ENCODE measurements around the gene PSMB10.

Gene PSMB10

DNA sequence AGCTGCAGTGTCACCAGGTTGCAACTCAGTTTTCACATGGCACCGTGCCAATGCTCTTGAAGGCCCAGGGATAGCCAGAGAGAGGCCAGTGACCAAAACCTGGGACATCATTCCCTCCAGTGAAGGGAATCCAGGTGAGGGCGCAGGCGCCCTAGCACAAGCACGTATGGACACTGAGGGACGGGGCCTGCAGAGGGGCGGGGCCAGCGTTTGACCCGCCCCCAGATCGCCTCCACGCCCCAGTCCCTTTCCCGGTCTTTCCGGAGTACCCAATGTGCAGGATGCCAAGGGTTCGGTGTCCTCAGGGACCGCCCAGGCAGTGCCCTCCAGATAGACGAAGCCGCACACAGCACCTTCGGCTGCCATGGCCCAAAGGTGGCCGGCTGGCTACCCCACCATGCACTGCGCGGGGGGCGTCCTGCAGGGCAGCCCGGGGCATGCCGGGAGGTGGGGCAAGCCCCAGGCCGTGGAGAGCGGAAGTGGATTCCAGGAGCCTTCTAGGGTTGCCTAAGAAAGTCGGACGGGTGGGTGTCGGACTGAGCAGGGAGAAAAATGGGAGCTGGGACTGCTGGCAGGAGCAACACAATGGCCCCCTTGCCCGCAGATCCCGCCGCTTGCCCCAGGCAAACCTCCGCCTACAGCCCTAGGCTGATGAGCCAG lies 27.1 kb upstream of the PSMB10 start:
- H3K79me2 ChIP-seq (ENCODE audit: insufficient read depth, low read depth), result no peaks in the 10 kb centered on the region

DNA sequence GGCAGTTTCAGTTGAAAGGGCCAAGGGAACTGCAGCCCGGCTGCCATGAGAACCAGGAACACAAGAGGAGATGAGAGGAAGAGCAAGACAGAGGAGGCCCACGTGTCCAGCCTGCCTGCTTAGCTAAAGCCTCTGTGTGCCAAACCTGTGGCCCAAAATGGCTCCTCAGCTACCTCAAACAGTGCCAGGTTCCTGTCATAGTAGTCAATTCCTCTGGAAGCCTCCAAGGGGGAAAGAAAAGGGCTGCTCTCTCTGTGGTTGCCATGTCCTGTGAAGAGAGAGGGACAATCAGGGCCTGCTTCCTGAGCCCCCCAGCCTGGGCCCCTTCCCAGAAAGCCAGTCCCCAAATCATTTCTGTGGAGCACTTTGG lies 26.6 kb upstream of the PSMB10 start:
- H3K9ac ChIP-seq, result no peak overlapping the region
- H3K4me2 ChIP-seq, result peak overlapping the region; percentile 31; the same call in 1 of the 2 replicates
- no peaks in the 10 kb centered on the region for H3K79me2 ChIP-seq (ENCODE audit: insufficient read depth, low read depth)
- no peak overlapping the region for H2AFZ ChIP-seq (ENCODE audit: low read depth)
- no peaks in the 10 kb centered on the region for H3K36me3 ChIP-seq (ENCODE audit: insufficient read depth)
- TF ChIP-seq, protein P1, sequence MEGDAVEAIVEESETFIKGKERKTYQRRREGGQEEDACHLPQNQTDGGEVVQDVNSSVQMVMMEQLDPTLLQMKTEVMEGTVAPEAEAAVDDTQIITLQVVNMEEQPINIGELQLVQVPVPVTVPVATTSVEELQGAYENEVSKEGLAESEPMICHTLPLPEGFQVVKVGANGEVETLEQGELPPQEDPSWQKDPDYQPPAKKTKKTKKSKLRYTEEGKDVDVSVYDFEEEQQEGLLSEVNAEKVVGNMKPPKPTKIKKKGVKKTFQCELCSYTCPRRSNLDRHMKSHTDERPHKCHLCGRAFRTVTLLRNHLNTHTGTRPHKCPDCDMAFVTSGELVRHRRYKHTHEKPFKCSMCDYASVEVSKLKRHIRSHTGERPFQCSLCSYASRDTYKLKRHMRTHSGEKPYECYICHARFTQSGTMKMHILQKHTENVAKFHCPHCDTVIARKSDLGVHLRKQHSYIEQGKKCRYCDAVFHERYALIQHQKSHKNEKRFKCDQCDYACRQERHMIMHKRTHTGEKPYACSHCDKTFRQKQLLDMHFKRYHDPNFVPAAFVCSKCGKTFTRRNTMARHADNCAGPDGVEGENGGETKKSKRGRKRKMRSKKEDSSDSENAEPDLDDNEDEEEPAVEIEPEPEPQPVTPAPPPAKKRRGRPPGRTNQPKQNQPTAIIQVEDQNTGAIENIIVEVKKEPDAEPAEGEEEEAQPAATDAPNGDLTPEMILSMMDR (conservative IDR thresholded peaks at IDR 0.05; ENCODE audit: low read depth, low read length), result no peak
- H3K4me1 ChIP-seq (ENCODE audit: low read depth, poor library complexity, severe bottlenecking), result peaks cover 50% of the 10 kb centered on the region
- H3K27me3 ChIP-seq (ENCODE audit: insufficient read depth, low read depth), result no peaks in the 10 kb centered on the region
- peak overlapping the region; percentile 11; the same call in 1 of the 2 replicates for H3K27ac ChIP-seq
- H3K4me3 ChIP-seq (IDR thresholded peaks at IDR 0.05; ENCODE audit: insufficient read depth, low read depth, low read length), result no peak overlapping the region
- no peaks in the 10 kb centered on the region for H4K20me1 ChIP-seq (ENCODE audit: insufficient read depth)

More for the DNA sequence above, 27.1 kb upstream of the PSMB10 start:
- Histone ChIP-seq H3K27me3 (ENCODE audit: insufficient read depth, low read depth) (no peaks in the 10 kb centered on the region), H3K4me3 (IDR thresholded peaks at IDR 0.05; ENCODE audit: insufficient read depth, low read depth, low read length) (no peak overlapping the region), H2AFZ (ENCODE audit: low read depth) (no peak overlapping the region), H3K4me1 (ENCODE audit: low read depth, poor library complexity, severe bottlenecking) (peaks cover 50% of the 10 kb centered on the region), H3K9ac (no peak overlapping the region), H3K27ac (peak overlapping the region; percentile 11; the same call in 1 of the 2 replicates), H4K20me1 (ENCODE audit: insufficient read depth) (no peaks in the 10 kb centered on the region), H3K36me3 (ENCODE audit: insufficient read depth) (no peaks in the 10 kb centered on the region), H3K4me2 (peak overlapping the region; percentile 31; the same call in 1 of the 2 replicates)
- TF ChIP-seq, protein P1 (conservative IDR thresholded peaks at IDR 0.05; ENCODE audit: low read depth, low read length), result no peak

DNA sequence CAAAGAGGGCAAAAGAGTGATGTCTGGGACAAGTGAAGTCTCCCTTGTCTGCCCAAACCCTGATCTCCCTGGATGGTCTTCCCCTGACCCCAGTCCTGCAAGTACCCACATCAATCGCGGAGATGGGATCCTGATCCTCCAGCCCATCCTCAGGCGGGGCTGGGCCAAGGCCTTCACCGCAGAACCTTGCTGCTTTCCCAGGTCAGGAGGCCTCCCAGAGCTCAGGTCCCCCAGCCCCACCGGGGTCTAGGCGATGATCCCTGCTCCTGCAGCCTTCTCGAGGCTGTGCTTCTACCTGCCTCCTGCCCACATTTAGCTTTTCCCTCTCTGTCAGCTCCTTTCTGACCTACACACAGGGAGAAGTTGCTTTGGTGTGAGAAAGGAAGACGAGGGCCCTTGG lies 25.5 kb upstream of the PSMB10 start:
- Histone ChIP-seq H3K9ac (no peak overlapping the region), H3K27ac (no peak overlapping the region), H3K36me3 (ENCODE audit: insufficient read depth) (no peaks in the 10 kb centered on the region), H3K4me2 (no peak overlapping the region), H4K20me1 (ENCODE audit: insufficient read depth) (no peaks in the 10 kb centered on the region), H3K79me2 (ENCODE audit: insufficient read depth, low read depth) (no peaks in the 10 kb centered on the region), H3K4me1 (ENCODE audit: low read depth, poor library complexity, severe bottlenecking) (peaks cover 44% of the 10 kb centered on the region), H2AFZ (ENCODE audit: low read depth) (no peak overlapping the region), H3K4me3 (IDR thresholded peaks at IDR 0.05; ENCODE audit: insufficient read depth, low read depth, low read length) (no peak overlapping the region), H3K27me3 (ENCODE audit: insufficient read depth, low read depth) (no peaks in the 10 kb centered on the region)
- TF ChIP-seq, protein P1 (conservative IDR thresholded peaks at IDR 0.05; ENCODE audit: low read depth, low read length), result no peak

DNA sequence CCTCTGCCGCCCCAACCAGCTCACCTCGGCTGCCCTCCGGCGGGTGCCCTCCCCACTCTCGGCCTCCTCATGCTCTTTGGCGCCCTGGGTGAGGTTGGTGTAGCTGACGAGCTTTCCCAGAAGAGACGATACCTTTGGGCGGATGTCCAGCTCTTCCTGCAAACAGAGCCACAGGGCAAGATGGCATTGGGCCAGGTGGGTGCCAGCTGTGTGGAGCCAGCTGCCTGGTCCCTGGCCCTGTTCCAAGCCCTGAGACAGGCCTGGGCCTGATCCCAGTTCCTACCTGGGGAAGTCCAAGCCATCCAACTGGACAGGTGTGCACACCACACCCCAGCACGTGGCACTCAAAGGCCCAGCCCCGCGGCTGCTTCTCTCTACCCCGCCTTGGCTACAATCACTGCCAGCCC lies 24.9 kb upstream of the PSMB10 start:
- H3K4me2 ChIP-seq, result no peak overlapping the region
- no peaks in the 10 kb centered on the region for H3K79me2 ChIP-seq (ENCODE audit: insufficient read depth, low read depth)
- no peaks in the 10 kb centered on the region for H3K27me3 ChIP-seq (ENCODE audit: insufficient read depth, low read depth)
- peaks cover 42% of the 10 kb centered on the region for H3K4me1 ChIP-seq (ENCODE audit: low read depth, poor library complexity, severe bottlenecking)
- no peak overlapping the region for H3K9ac ChIP-seq
- no peaks in the 10 kb centered on the region for H3K36me3 ChIP-seq (ENCODE audit: insufficient read depth)
- no peaks in the 10 kb centered on the region for H4K20me1 ChIP-seq (ENCODE audit: insufficient read depth)
- H2AFZ ChIP-seq (ENCODE audit: low read depth), result no peak overlapping the region
- TF ChIP-seq, protein P1 (conservative IDR thresholded peaks at IDR 0.05; ENCODE audit: low read depth, low read length), result no peak
- H3K4me3 ChIP-seq (IDR thresholded peaks at IDR 0.05; ENCODE audit: insufficient read depth, low read depth, low read length), result no peak overlapping the region
- H3K27ac ChIP-seq, result no peak overlapping the region
